SK-N-SH treated with all-trans-retinoic acid at 6 μM for 48 hours (cell line): ENCODE measurements around the gene RPL12.
A peak's percentile ranks its signal among the peaks of the same experiment; 100 is the strongest.

Experiments used
- ATAC-seq: fragments of 200-7000 bp; cut with Tn5 transposase; 3 replicates; pipeline ENCODE4 v1.9.1; 2020; ENCODE audit warnings: mild to moderate bottlenecking, moderate library complexity
- ARNTL ChIP-seq: fragments of 450-650 bp; formaldehyde crosslinking; IDR thresholded peaks from 2 replicates; pipeline ENCODE4 v1.5.0; 2020; ENCODE audit warnings: low read depth, mild to moderate bottlenecking, moderate library complexity, borderline replicate concordance
- BACH2 ChIP-seq: fragments of 250-450 bp; sonication (Bioruptor Pico); IDR thresholded peaks from 2 replicates; pipeline ENCODE4 v1.9.0; 2021; ENCODE audit warnings: mild to moderate bottlenecking, borderline replicate concordance
- CSDC2 ChIP-seq: fragments of 250-450 bp; sonication (Bioruptor Pico); IDR thresholded peaks from 2 replicates; pipeline ENCODE4 v1.5.0; 2020; ENCODE audit warnings: mild to moderate bottlenecking, moderate library complexity
- CSRNP3 ChIP-seq: fragments of 250-450 bp; sonication (Bioruptor Pico); IDR thresholded peaks from 2 replicates; pipeline ENCODE4 v1.5.1; 2021; ENCODE audit warnings: mild to moderate bottlenecking, moderate library complexity
- GLIS3 ChIP-seq: fragments of 250-450 bp; sonication (Bioruptor Pico); IDR thresholded peaks from 2 replicates; pipeline ENCODE4 v1.5.0; 2020; ENCODE audit warnings: mild to moderate bottlenecking, moderate library complexity
- ISL1 ChIP-seq: fragments of 250-450 bp; sonication (Bioruptor Pico); IDR thresholded peaks from 2 replicates; pipeline ENCODE4 v2.1.2; 2022; ENCODE audit warnings: mild to moderate bottlenecking, moderate library complexity
- OSR1 ChIP-seq: fragments of 250-450 bp; sonication (Bioruptor Pico); IDR thresholded peaks from 2 replicates; pipeline ENCODE4 v1.8.0; 2022; ENCODE audit warnings: moderate library complexity, mild to moderate bottlenecking, inconsistent platforms
- PATZ1 ChIP-seq: fragments of 250-450 bp; sonication (Bioruptor Pico); IDR thresholded peaks from 2 replicates; pipeline ENCODE4 v1.8.0; 2020; ENCODE audit warnings: mild to moderate bottlenecking, moderate library complexity, borderline replicate concordance
- PPARA ChIP-seq: fragments of 250-450 bp; sonication (Bioruptor Pico); IDR thresholded peaks from 2 replicates; pipeline ENCODE4 v1.5.0; 2020; ENCODE audit warnings: mild to moderate bottlenecking, borderline replicate concordance
- TCF4 ChIP-seq: fragments of 250-450 bp; sonication (Bioruptor Pico); IDR thresholded peaks from 2 replicates; pipeline ENCODE4 v1.8.0; 2021; ENCODE audit warnings: mild to moderate bottlenecking, moderate library complexity, borderline replicate concordance
- ZC3H10 ChIP-seq: fragments of 250-450 bp; sonication (Bioruptor Pico); IDR thresholded peaks from 2 replicates; pipeline ENCODE4 v1.5.1; 2021; ENCODE audit warnings: mild to moderate bottlenecking, moderate library complexity
- ZFP3 ChIP-seq: fragments of 250-450 bp; sonication (Bioruptor Pico); IDR thresholded peaks from 2 replicates; pipeline ENCODE4 v1.5.0; 2020; ENCODE audit warnings: mild to moderate bottlenecking, moderate library complexity
- ZNF565 ChIP-seq: fragments of 450-650 bp; formaldehyde crosslinking; conservative IDR thresholded peaks from 2 replicates; pipeline ENCODE4 v1.5.0; 2020; ENCODE audit warnings: low read depth, mild to moderate bottlenecking, moderate library complexity
- ZNF8 ChIP-seq: fragments of 450-650 bp; formaldehyde crosslinking; IDR thresholded peaks from 2 replicates; pipeline ENCODE4 v1.5.0; 2020; ENCODE audit warnings: mild to moderate bottlenecking, moderate library complexity
- TF ChIP-seq, protein P1 (sequence below): fragments of 250-450 bp; sonication (Bioruptor Pico); IDR thresholded peaks from 2 replicates; pipeline ENCODE4 v1.5.0; 2020; ENCODE audit warnings: mild to moderate bottlenecking, moderate library complexity
- TF ChIP-seq, protein P2 (sequence below): fragments of 250-450 bp; sonication (Bioruptor Pico); IDR thresholded peaks from 2 replicates; pipeline ENCODE4 v1.8.0; 2021; ENCODE audit warnings: low read depth, mild to moderate bottlenecking, moderate library complexity, borderline replicate concordance
- TF ChIP-seq, protein P3 (sequence below): fragments of 250-450 bp; sonication (Bioruptor Pico); IDR thresholded peaks from 2 replicates; pipeline ENCODE4 v1.5.1; 2020; ENCODE audit warnings: low read depth, mild to moderate bottlenecking, moderate library complexity

The RPL12 gene

DNA sequence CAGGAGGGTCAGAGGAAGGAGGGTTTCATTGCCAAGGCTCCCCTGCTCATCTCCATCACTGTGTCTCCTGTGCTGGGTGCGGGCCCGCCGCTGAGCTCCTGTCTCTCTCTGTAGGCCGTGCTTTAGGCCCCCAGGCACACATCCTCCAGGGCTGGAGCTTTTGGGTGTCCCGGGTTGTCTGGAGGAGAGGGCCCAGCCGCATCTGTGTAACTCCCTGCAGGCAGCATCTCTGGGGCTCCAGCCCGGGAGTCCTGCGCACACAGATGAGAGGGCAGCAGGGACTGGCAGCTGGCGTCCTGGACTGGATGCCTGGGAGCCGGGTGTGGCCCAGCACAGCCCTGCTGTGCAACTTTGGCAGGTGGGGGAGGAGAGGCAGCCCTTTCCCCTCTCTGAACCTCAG, 40.3 kb upstream of the RPL12 start (continued):
- TF ChIP-seq, protein P1, sequence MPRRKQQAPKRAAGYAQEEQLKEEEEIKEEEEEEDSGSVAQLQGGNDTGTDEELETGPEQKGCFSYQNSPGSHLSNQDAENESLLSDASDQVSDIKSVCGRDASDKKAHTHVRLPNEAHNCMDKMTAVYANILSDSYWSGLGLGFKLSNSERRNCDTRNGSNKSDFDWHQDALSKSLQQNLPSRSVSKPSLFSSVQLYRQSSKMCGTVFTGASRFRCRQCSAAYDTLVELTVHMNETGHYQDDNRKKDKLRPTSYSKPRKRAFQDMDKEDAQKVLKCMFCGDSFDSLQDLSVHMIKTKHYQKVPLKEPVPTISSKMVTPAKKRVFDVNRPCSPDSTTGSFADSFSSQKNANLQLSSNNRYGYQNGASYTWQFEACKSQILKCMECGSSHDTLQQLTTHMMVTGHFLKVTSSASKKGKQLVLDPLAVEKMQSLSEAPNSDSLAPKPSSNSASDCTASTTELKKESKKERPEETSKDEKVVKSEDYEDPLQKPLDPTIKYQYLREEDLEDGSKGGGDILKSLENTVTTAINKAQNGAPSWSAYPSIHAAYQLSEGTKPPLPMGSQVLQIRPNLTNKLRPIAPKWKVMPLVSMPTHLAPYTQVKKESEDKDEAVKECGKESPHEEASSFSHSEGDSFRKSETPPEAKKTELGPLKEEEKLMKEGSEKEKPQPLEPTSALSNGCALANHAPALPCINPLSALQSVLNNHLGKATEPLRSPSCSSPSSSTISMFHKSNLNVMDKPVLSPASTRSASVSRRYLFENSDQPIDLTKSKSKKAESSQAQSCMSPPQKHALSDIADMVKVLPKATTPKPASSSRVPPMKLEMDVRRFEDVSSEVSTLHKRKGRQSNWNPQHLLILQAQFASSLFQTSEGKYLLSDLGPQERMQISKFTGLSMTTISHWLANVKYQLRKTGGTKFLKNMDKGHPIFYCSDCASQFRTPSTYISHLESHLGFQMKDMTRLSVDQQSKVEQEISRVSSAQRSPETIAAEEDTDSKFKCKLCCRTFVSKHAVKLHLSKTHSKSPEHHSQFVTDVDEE (CRISPR knock-in tag) = no peak
- TF ChIP-seq CSDC2 (no peak), PPARA (no peak), PATZ1 (CRISPR knock-in tag) (no peak), TCF4 (no peak)

DNA sequence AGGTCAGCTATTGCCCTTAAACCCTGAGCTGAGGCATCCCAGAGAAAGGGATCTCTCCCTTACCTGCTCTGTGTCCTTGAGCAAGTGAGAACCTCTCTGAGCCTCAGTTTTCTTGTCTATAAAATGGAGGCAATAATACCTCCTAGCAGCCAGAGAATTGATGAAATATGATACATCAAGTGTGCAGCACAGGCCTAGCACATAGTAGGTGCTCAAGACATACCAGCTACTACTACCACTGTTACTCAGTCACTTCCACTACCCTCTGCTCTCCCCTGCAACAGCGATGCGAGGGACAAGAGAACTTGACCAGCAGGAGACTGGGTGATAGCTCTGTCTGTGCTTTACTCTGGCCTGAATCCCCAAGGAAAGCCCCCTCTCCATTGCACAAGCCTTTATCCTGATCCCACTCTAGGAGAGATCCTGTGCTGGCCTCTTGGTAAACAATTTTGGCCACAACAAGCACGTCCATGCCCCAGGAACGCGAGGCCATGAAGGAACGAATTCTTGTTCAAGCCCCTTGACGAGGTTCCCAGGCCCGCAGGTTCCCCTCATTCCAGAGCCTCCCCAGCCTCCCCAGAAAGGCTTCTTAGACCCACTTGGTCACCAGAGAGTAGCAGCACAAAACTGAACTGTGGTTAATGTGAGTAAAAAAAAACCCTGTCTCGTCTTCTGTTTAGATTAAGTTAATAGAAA, 39.5 kb upstream of the RPL12 start:
- no peak for TF ChIP-seq ZFP3 (CRISPR knock-in tag)
- no peak for ATAC-seq

DNA sequence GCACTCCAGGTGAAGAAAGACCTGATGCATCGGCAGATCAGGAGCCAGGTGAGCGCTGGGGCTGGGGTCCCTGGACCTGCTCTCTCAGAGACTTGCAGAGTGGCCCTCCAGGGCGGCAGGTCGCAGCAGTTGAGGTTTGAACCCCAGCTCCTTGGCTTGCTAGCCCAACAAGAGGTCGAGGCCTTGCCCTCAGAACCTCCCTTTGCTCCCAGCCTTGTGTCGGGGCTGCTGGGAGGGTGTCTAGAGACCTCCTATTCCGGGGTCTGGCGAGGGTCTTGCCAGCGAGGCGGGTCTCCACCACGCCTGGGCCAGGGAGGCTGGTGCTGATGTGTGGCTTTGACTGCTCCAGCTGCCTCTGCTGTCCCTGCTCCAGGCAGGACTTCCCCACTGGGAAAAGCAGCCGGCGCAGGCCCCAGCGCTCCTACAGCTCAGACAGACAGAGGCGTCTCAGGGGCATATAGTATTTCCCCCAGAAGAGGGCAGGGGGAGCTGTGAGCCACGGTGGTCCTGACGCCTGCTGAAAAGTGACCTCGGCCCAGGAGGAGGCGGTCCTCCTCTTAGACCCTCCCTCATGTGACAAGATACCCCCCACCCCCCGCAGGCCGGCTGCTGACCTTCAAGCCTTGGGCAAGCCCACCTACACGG, 38.4 kb upstream of the RPL12 start:
- no peak for TF ChIP-seq GLIS3 (CRISPR knock-in tag)
- TF ChIP-seq OSR1 (CRISPR knock-in tag) = no peak
- TF ChIP-seq ZNF565 (CRISPR knock-in tag) = no peak
- TF ChIP-seq ZC3H10 (CRISPR knock-in tag) = no peak
- no peak for TF ChIP-seq CSRNP3 (CRISPR knock-in tag)
- no peak for TF ChIP-seq TCF4
- TF ChIP-seq, protein P2, sequence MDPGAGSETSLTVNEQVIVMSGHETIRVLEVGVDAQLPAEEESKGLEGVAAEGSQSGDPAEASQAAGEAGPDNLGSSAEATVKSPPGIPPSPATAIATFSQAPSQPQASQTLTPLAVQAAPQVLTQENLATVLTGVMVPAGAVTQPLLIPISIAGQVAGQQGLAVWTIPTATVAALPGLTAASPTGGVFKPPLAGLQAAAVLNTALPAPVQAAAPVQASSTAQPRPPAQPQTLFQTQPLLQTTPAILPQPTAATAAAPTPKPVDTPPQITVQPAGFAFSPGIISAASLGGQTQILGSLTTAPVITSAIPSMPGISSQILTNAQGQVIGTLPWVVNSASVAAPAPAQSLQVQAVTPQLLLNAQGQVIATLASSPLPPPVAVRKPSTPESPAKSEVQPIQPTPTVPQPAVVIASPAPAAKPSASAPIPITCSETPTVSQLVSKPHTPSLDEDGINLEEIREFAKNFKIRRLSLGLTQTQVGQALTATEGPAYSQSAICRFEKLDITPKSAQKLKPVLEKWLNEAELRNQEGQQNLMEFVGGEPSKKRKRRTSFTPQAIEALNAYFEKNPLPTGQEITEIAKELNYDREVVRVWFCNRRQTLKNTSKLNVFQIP = no peak
- TF ChIP-seq ISL1 (CRISPR knock-in tag) = no peak
- ATAC-seq = peak; percentile 38

GRCh38 chr9:127488946-127489345, 37.7 kb upstream of the RPL12 start:
- no peak for TF ChIP-seq ZC3H10 (CRISPR knock-in tag)
- TF ChIP-seq OSR1 (CRISPR knock-in tag) = no peak
- TF ChIP-seq, protein P3, sequence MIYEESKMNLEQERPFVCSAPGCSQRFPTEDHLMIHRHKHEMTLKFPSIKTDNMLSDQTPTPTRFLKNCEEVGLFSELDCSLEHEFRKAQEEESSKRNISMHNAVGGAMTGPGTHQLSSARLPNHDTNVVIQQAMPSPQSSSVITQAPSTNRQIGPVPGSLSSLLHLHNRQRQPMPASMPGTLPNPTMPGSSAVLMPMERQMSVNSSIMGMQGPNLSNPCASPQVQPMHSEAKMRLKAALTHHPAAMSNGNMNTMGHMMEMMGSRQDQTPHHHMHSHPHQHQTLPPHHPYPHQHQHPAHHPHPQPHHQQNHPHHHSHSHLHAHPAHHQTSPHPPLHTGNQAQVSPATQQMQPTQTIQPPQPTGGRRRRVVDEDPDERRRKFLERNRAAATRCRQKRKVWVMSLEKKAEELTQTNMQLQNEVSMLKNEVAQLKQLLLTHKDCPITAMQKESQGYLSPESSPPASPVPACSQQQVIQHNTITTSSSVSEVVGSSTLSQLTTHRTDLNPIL (CRISPR knock-in tag) = no peak
- no peak for TF ChIP-seq ZNF565 (CRISPR knock-in tag)
- no peak for TF ChIP-seq ISL1 (CRISPR knock-in tag)
- TF ChIP-seq TCF4 = no peak
- TF ChIP-seq ZNF8 (CRISPR knock-in tag) = no peak
- TF ChIP-seq PPARA = no peak
- TF ChIP-seq ARNTL (CRISPR knock-in tag) = no peak
- TF ChIP-seq CSRNP3 (CRISPR knock-in tag) = no peak
- no peak for TF ChIP-seq BACH2
- no peak for ATAC-seq
